Umbilical cord (tissue), 2 donors: Measurements from ENCODE around the gene JMJD1C. TPM values are rescaled to one million over a fixed set of nuclear protein-coding genes. Genes with fewer than 3 reads are reported as not detected.
"Not testable (repeated sequence)": the region's sequence is repeated elsewhere in the genome, so short reads cannot be mapped to it uniquely, and the experiment has no call there.

Experiments used
- DNase-seq: peaks from one replicate; pipeline ENCODE4 v3.0.0-alpha.2; 2015; ENCODE audit warnings: low spot score
- total RNA-seq: library from RNA; depleted of rRNA; stranded (reverse); fragments of >200 nt; gene quantifications from one replicate; pipeline ENCODE4 v1.2.3, GENCODE V29; 2014; ENCODE audit warnings: low replicate concordance; ENCODE audit not compliant: insufficient read depth

The JMJD1C gene
- total RNA-seq, 1 donor from 2014 or later, result 80.7 TPM

DNA sequence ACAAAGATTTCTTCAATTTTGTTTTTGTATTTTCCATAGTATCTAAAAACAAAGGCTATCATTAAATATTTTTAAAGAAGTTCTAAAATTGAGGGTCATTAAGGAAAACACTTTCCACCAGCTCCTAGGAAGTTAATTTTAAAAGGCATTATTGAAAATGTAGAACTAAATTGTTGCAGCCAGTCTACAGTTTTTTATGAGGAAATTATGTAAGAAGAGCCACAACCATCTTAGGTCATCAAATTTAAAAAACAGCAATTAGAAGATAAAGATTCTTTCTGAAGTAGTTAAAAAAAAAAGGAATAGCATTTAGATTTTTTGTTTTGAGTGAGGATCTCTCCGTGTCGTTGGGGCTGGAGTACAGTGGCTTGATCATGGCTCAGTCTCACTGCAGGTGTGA, 171.0 kb downstream of the JMJD1C start:
- DNase-seq, result no peak

GRCh38 chr10:63292847-63293246, 172.9 kb downstream of the JMJD1C start:
- DNase-seq, result not testable (repeated sequence)

DNA sequence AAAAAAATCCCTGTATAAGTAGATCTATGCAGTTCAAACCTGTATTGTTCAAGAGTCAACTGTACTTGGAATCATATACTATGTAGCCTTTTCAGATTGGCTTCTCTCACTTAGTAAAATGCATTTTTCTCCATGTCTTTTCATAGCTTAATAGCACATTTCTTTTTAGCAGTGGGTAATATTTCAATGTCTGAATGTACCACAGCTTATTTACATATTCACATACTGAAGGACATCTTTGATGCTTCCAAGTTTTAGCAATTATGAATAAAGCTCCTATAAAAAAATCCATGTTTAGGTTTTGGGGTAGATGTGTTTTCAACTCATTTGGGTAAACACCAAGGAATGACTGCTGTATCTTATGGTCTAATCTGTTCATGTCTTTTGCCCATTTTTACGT, 177.6 kb downstream of the JMJD1C start:
- no peak for DNase-seq

DNA sequence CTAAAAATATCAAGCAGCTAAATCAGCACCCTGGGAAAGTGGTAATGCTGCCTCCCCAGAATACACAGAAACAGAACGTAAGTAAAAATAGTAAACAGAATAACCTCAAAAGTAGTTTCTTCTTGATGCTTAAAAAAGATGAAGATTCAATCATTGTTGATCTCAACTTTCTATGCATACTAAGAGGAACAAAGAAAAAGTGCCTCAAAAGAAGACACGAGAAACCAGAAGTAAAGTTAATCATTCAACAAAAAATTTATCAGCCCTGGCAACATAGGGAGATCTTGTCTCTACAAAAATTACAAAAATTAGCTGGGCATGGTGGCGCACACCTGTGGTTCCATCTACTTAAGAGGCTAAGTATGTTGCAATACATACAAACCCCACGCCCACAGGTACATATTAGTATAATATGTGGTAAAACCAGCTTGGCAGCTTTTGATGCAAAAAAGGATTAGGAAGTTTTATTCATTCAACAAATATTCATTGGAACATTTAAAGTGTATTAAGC, 179.0 kb downstream of the JMJD1C start:
- no peak for DNase-seq

DNA sequence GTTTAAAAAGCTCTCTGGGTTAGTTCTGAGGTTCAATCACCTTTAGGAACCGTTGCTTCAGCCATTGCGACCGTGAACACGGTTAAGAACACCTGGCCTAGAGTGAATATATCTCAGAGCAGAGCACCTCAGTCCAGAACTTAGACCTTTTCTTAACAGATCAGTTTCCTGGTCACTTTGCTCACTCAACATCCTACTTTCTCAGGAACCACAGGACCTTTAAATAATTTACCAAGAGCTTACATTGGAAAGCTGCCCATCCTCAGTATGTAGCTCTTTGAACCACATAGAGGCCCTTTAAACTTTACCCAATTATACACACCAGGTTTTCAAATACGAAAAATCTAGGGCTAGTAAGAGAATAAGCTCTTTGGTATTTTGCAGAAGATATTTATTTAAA, 179.4 kb downstream of the JMJD1C start:
- no peak for DNase-seq

- DNase-seq, result not testable (repeated sequence)
Measured at GRCh38 chr10:63283901-63284300, 181.9 kb downstream of the JMJD1C start.

GRCh38 chr10:63283093-63283492, 182.7 kb downstream of the JMJD1C start:
- DNase-seq, result no peak

GRCh38 chr10:63281967-63282366, 183.8 kb downstream of the JMJD1C start:
- no peak for DNase-seq

GRCh38 chr10:63280386-63280785, 185.4 kb downstream of the JMJD1C start:
- DNase-seq, result no peak

- no peak for DNase-seq
Measured at GRCh38 chr10:63275094-63275493, 190.7 kb downstream of the JMJD1C start.

DNA sequence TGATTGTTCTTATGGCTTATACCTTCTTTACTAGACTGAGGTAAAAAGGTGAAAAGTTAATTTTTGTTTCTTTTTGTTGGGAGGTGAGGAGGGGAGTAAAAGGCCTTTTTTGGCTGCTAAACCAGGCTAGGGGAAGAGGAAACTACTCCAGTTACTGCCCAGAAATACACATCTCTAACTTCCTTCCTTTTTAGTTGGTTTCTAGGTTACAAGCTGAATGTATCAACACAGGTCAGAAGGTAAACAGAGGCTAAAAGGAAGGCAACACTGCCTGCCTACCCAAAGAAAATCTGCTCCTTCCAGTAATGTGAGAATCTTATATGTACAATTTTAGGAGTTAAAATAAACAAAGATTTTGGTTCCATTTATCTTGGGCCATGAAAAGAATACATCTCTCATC, 192.2 kb downstream of the JMJD1C start:
- peak; percentile 28 for DNase-seq

- DNase-seq, result peak; percentile 93
Measured at GRCh38 chr10:63268798-63269503, 196.8 kb downstream of the JMJD1C start.

- no peak for DNase-seq
Measured at GRCh38 chr10:63268149-63268797, 197.5 kb downstream of the JMJD1C start.

DNA sequence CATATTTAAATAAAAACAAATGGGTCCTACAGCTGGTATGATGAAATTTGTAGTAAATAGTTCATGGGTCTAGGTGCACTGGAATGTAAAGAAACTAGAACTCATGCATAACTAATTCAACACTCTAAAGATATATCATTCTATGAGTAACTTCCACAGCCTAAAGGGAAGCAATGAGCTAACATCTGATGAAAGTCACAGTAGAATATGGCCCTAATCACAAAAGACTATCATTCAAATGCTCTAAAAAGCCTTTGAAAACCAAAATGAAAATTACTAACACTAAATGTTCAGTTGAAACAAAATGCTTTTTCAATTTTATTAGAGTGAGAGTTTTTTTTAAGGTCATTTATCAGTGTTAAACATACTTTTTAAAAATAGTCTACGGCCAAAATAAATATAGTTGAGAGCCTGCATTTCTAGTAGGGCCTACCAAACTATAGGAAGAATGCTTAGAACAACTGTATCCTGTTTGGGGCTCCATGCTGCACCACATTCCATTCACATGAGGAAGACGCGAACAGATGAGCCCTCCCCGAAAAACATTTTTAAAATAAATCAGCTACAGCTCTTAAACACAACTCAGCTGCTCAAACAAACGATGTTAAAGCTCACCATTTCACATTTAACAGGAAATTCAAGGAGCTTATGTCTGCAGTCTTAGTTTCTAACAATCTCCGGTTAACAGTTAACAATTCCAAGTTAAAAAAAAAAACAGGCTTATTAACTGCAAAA, 198.2 kb downstream of the JMJD1C start:
- peak; percentile 90 for DNase-seq

DNA sequence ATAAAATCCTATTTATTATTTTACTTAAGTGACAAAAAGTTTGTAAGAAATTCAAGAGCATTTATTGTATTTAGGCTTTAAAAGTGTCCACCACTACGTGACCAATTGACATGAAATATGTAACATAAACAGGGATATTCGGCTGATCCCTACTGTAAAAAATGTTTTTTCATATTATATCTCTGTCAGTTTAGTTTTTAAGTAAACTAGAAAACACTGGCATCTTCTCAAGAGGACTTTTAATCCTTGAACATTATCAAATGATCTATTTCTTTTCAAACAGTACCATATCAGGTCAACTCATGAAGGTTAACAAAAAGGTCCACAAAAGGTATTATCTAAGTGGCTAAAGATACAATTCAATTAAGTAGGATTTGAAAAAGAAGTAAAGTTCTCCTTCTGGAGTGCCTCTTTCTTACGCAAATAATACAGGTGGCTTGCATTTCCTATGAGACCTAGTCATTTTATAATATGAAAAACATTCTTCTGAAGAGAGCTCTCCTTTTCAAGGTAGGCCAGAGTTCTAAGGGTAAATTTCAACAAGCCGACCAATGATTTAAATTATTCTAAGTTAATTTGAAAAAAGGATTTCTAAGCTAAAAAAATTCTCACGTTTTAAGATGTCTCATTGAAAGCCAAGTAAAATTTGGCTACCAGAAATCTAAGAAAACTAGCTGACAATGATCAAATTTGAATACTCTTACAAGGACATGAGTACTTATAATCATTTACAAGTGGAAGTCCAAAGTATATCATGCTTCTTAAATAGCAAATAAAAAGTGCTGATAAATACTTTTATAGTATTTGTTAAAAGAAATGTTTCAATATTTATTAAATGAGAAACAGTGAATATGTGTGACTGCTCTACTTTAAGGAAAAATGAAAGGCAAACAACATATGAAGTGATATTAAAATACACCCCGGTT, 199.1 kb downstream of the JMJD1C start:
- peak; percentile 27 for DNase-seq

DNA sequence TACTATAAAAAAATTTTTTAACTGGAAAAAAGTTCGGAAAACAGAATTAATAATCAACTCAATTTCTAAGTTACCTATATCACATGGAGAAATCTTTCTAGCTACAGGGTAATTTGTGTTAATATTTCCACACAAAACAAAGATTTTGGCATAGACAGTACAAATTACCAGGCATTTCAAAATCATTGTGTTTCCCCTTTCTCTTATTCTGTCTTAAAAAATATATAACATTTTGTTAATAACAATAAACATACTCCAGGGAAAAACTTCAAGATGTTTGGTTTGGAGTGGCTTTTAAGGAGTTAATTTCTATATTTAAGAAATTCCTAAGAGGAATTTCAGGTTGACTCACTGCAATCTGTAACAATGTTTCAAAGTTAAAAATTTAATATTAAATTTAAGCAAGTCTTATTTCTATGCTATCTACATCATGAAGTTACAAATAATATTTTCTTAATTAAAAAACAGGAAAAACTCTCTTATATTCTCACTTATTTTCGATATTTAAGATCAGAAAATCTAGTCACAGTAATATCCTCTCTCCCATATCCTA, 200.0 kb downstream of the JMJD1C start:
- DNase-seq, result no peak

DNA sequence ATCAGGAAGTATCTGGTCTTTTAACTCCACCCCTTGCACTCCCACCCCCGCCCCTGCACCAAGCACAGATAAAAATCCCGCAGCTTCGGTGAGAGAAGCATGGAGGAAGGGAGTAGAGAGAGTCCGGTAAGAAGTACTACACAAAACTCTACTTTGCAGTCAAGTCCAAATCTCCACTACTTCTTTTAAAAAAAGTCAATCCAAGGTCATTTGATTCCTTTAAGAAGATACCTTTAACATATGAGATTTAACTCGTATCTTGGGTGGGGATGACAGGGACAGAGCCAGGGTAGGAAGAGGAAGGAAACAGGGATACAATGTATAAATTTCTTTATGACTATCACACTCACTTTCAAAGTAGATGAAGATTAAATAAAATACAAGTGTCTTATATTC, 200.6 kb downstream of the JMJD1C start:
- peak; percentile 79 for DNase-seq

DNA sequence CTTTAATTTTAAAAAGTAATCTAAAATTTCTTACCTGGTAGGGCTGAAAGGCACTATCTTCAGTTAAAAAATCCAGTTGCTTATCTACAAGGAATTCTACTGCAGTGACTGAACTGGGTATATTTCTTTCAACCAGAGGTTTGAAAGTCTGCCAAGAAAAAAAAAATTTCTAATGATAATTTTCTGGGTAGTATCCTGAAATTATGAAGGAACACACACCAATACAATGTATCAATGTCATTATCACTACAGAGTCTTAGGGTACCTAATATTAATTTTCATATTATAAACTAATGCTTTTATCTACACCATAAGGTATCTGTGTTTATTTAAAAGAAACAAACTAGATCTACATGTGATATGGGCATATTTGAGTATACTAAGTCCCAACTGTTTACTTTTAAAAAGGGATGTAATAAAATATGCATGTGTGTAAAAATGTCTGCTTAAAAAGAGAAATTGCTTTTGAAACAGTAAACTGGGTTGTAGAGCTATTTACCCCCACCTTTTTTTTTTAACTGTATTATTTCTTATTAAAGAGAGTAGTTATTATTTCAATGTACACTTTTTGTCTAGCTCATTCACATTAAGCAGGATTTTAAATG, 201.1 kb downstream of the JMJD1C start:
- peak; percentile 21 for DNase-seq

- DNase-seq, result no peak
Measured at GRCh38 chr10:63262430-63263073, 203.2 kb downstream of the JMJD1C start.

DNA sequence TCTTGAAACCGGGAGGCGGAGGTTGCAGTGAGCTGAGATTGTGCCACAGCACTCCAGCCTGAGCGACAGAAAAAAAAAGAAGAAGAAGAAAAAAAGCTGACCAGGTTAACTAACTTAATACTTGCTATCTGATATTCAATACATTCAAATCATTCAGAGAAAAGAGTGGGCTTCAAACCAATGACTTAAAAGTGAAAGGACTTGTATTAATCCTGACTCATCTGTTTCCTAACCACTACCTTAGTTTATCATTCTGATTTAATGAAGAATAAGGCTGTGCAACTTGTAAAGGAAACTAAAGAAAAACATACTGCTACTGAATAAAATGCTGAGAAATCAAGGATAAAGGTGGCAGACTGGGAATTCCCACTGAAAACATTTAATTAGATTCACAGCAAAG, 204.3 kb downstream of the JMJD1C start:
- DNase-seq, result no peak
